Neural cell (in vitro differentiated cells): Measurements from ENCODE around the gene PRAMEF6. TPM values are rescaled to one million over a fixed set of nuclear protein-coding genes. Genes with fewer than 3 reads are reported as not detected.

Experiments used
- polyA plus RNA-seq: library from polyadenylated mRNA; depleted of rRNA; stranded (reverse); fragments of >200 nt; gene quantifications from 2 replicates; pipeline ENCODE4 v1.2.3, GENCODE V29; 2014
- small RNA-seq, 3 experiments: library from RNA; depleted of rRNA; stranded (forward); fragments of <200 nt; gene quantifications; one replicate each; pipeline ENCODE3, GENCODE V24; 2012

PRAMEF6 gene
- polyA plus RNA-seq, 1 donor from 2014 or later, result not detected

Small RNA genes within 50 kb of the gene (small RNA-seq; reads per million reads assigned to genes)
- gene RNU6-1072P, result 0 reads per million in 3 experiments

Other genes with a start within 250 kb of the PRAMEF6 start
- gene AADACL3, start 231.5 kb downstream of the PRAMEF6 start, polyA plus RNA-seq, result not detected in 2 replicates
- gene CFAP107, start 201.4 kb downstream of the PRAMEF6 start, polyA plus RNA-seq, result not detected in 2 replicates
- not detected in 2 replicates for gene PRAMEF12, start 173.8 kb downstream of the PRAMEF6 start, polyA plus RNA-seq
- not detected in 2 replicates for gene PRAMEF1, start 156.2 kb downstream of the PRAMEF6 start, polyA plus RNA-seq
- not detected in 2 replicates for gene PRAMEF11, start 116.2 kb downstream of the PRAMEF6 start, polyA plus RNA-seq
- not detected in 2 replicates for gene HNRNPCL1, start 98.9 kb downstream of the PRAMEF6 start, polyA plus RNA-seq
- gene PRAMEF2, start 90.5 kb downstream of the PRAMEF6 start, polyA plus RNA-seq, result not detected in 2 replicates
- not detected in 2 replicates for gene PRAMEF4, start 61.4 kb downstream of the PRAMEF6 start, polyA plus RNA-seq
- not detected in 2 replicates for gene PRAMEF10, start 49.3 kb downstream of the PRAMEF6 start, polyA plus RNA-seq
- not detected in 2 replicates for gene PRAMEF7, start 31.0 kb downstream of the PRAMEF6 start, polyA plus RNA-seq
- gene PRAMEF27, start 109.0 kb upstream of the PRAMEF6 start, polyA plus RNA-seq, result not detected in 2 replicates
- gene HNRNPCL3, start 113.2 kb upstream of the PRAMEF6 start, polyA plus RNA-seq, result not detected in 2 replicates
- gene PRAMEF25, start 123.2 kb upstream of the PRAMEF6 start, polyA plus RNA-seq, result not detected in 2 replicates
- gene HNRNPCL2, start 169.3 kb upstream of the PRAMEF6 start, polyA plus RNA-seq, result not detected in 2 replicates
- not detected in 2 replicates for gene PRAMEF26, start 208.4 kb upstream of the PRAMEF6 start, polyA plus RNA-seq
- gene HNRNPCL4, start 218.1 kb upstream of the PRAMEF6 start, polyA plus RNA-seq, result not detected in 2 replicates
- not detected in 2 replicates for gene PRAMEF9, start 224.3 kb upstream of the PRAMEF6 start, polyA plus RNA-seq